ENCODE data around the gene H2BK1. TPM values are rescaled to one million over a fixed set of nuclear protein-coding genes. Genes with fewer than 3 reads are reported as not detected.

H2BK1 gene
- not detected for total RNA-seq

- Histone ChIP-seq H3K36me3 (peaks cover under 1% of the 10 kb centered on the region), H3K4me1 (no peaks in the 10 kb centered on the region), H3K27me3 (no peaks in the 10 kb centered on the region), H3K9ac (ENCODE audit: low read depth in 2 of 2, low read length in 2 of 2) (no peak within 1 kb of the TSS), H3K4me3 (no peak within 1 kb of the TSS), H3K27ac (no peak within 1 kb of the TSS), H3K9me3 (no peaks in the 10 kb centered on the region)
- intact Hi-C loops (cut with DNase I) = no loop called here
- no peak for TF ChIP-seq CTCF (IDR thresholded peaks at IDR 0.05)
- no peak for DNase-seq
Measured at GRCh38 chr7:151210087-151210854, at the start of gene H2BK1. H2BK1 (minus strand) TSS chr7:151210488; CDS start chr7:151210318, 170 bp downstream.

GRCh38 chr7:151257990-151258389, 47.7 kb upstream of the H2BK1 start:
- Histone ChIP-seq H3K4me1 (no peaks in the 10 kb centered on the region), H3K27me3 (peaks cover 6% of the 10 kb centered on the region), H3K27ac (no peak overlapping the region), H3K36me3 (no peaks in the 10 kb centered on the region), H3K9ac (ENCODE audit: low read depth in 2 of 2, low read length in 2 of 2) (no peak overlapping the region), H3K9me3 (no peaks in the 10 kb centered on the region), H3K4me3 (no peak overlapping the region)
- intact Hi-C loops (cut with DNase I) = no loop called here
- DNase-seq = no peak
- TF ChIP-seq CTCF (IDR thresholded peaks at IDR 0.05) = no peak

GRCh38 chr7:151256410-151257045, 46.2 kb upstream of the H2BK1 start:
- no peak overlapping the region for H3K4me3 ChIP-seq
- H3K9ac ChIP-seq (ENCODE audit: low read depth in 2 of 2, low read length in 2 of 2) = no peak overlapping the region
- DNase-seq = no peak
- H3K27ac ChIP-seq = no peak overlapping the region
- TF ChIP-seq CTCF (IDR thresholded peaks at IDR 0.05) = no peak
- no peaks in the 10 kb centered on the region for H3K36me3 ChIP-seq
- no peaks in the 10 kb centered on the region for H3K9me3 ChIP-seq
- intact Hi-C loops (cut with DNase I) = no loop called here
- H3K27me3 ChIP-seq = peaks cover 10% of the 10 kb centered on the region
- H3K4me1 ChIP-seq = no peaks in the 10 kb centered on the region

- Histone ChIP-seq H3K9me3 (no peaks in the 10 kb centered on the region), H3K4me1 (no peaks in the 10 kb centered on the region), H3K9ac (ENCODE audit: low read depth in 2 of 2, low read length in 2 of 2) (no peak overlapping the region), H3K27ac (no peak overlapping the region), H3K27me3 (peaks cover 13% of the 10 kb centered on the region), H3K36me3 (no peaks in the 10 kb centered on the region), H3K4me3 (no peak overlapping the region)
- intact Hi-C loops (cut with DNase I) = no loop called here
- DNase-seq = no peak
- no peak for TF ChIP-seq CTCF (IDR thresholded peaks at IDR 0.05)
Measured at GRCh38 chr7:151255390-151255789, 45.1 kb upstream of the H2BK1 start.

GRCh38 chr7:151254851-151255250, 44.6 kb upstream of the H2BK1 start:
- Histone ChIP-seq H3K27ac (no peak overlapping the region), H3K9me3 (no peaks in the 10 kb centered on the region), H3K27me3 (peaks cover 10% of the 10 kb centered on the region), H3K36me3 (no peaks in the 10 kb centered on the region), H3K9ac (ENCODE audit: low read depth in 2 of 2, low read length in 2 of 2) (no peak overlapping the region), H3K4me3 (no peak overlapping the region), H3K4me1 (no peaks in the 10 kb centered on the region)
- intact Hi-C loops (cut with DNase I) = no loop called here
- DNase-seq = no peak
- no peak for TF ChIP-seq CTCF (IDR thresholded peaks at IDR 0.05)

Measured in colonic mucosa (tissue), 4 donors.